H9 (cell line): ENCODE measurements around the gene CDHR5. TPM values are rescaled to one million over a fixed set of nuclear protein-coding genes. Genes with fewer than 3 reads are reported as not detected.

ENCODE experiments used
- DNase-seq: peaks from one replicate; pipeline ENCODE4 v3.0.0-alpha.2; 2017
- H2AFZ ChIP-seq: one replicate; pipeline ENCODE4 v1.6.1; 2013; ENCODE audit warnings: mild to moderate bottlenecking, low read length, control low read depth, moderate library complexity
- H2AK5ac ChIP-seq: 2 replicates; pipeline ENCODE4 v1.6.1; 2013; ENCODE audit warnings: low read length, control low read depth, mixed read lengths; ENCODE audit not compliant: insufficient read length
- H2BK120ac ChIP-seq: one replicate; pipeline ENCODE4 v1.6.1; 2013; ENCODE audit warnings: low read depth, mild to moderate bottlenecking, low read length, control low read depth, inconsistent platforms; ENCODE audit not compliant: poor library complexity, severe bottlenecking
- H2BK12ac ChIP-seq: 2 replicates; pipeline ENCODE4 v1.6.1; 2013; ENCODE audit warnings: low read length, control low read depth, mixed read lengths, low read depth; ENCODE audit not compliant: insufficient read length
- H2BK15ac ChIP-seq: 2 replicates; pipeline ENCODE4 v1.6.1; 2013; ENCODE audit warnings: low read depth, low read length, control low read depth
- H2BK20ac ChIP-seq: one replicate; pipeline ENCODE4 v1.6.1; 2013; ENCODE audit warnings: low read depth, mild to moderate bottlenecking, low read length, control low read depth, inconsistent platforms; ENCODE audit not compliant: poor library complexity, severe bottlenecking
- H2BK5ac ChIP-seq: 2 replicates; pipeline ENCODE4 v1.6.1; 2013; ENCODE audit warnings: low read length, control low read depth, mixed read lengths; ENCODE audit not compliant: insufficient read length
- H3K14ac ChIP-seq: 2 replicates; pipeline ENCODE4 v1.6.1; 2013; ENCODE audit warnings: low read length, control low read depth; ENCODE audit not compliant: insufficient read depth
- H3K18ac ChIP-seq: 2 replicates; pipeline ENCODE4 v1.6.1; 2013; ENCODE audit warnings: low read depth, mild to moderate bottlenecking, mixed read lengths, low read length, control low read depth; ENCODE audit not compliant: insufficient read length
- H3K23ac ChIP-seq: 2 replicates; pipeline ENCODE4 v1.6.1; 2013; ENCODE audit warnings: low read length, control low read depth, mixed read lengths, low read depth; ENCODE audit not compliant: insufficient read length
- H3K23me2 ChIP-seq: 2 replicates; pipeline ENCODE4 v1.6.1; 2013; ENCODE audit warnings: low read depth, mild to moderate bottlenecking, mixed read lengths, low read length, control low read depth; ENCODE audit not compliant: insufficient read length, poor library complexity, severe bottlenecking
- H3K27ac ChIP-seq: 2 replicates; pipeline ENCODE4 v1.5.1; 2013; ENCODE audit warnings: low read length, control low read depth, mixed read lengths, low read depth; ENCODE audit not compliant: insufficient read length
- H3K27me3 ChIP-seq: 2 replicates; pipeline ENCODE4 v1.6.1; 2013; ENCODE audit warnings: low read length, control low read depth, inconsistent platforms; ENCODE audit not compliant: insufficient read depth
- H3K4ac ChIP-seq: 2 replicates; pipeline ENCODE4 v1.6.1; 2013; ENCODE audit warnings: low read depth, mild to moderate bottlenecking, control low read depth, inconsistent platforms, low read length, moderate library complexity
- H3K4me1 ChIP-seq: 2 replicates; pipeline ENCODE4 v1.6.1; 2013; ENCODE audit warnings: low read length, control low read depth, inconsistent platforms; ENCODE audit not compliant: insufficient read depth
- H3K4me2 ChIP-seq: 2 replicates; pipeline ENCODE4 v1.6.1; 2013; ENCODE audit warnings: low read length, control low read depth, mixed read lengths; ENCODE audit not compliant: insufficient read length, insufficient read depth
- H3K56ac ChIP-seq: 2 replicates; pipeline ENCODE4 v1.6.1; 2013; ENCODE audit warnings: low read depth, mild to moderate bottlenecking, mixed read lengths, low read length, control low read depth; ENCODE audit not compliant: insufficient read length
- H3K79me1 ChIP-seq: 2 replicates; pipeline ENCODE4 v1.6.1; 2013; ENCODE audit warnings: low read depth, mild to moderate bottlenecking, moderate library complexity, low read length, control low read depth, inconsistent platforms; ENCODE audit not compliant: insufficient read depth, poor library complexity, severe bottlenecking
- H3K79me2 ChIP-seq: 2 replicates; pipeline ENCODE4 v1.6.1; 2013; ENCODE audit warnings: low read length, control low read depth, inconsistent platforms; ENCODE audit not compliant: insufficient read depth
- H3K9ac ChIP-seq: 2 replicates; pipeline ENCODE4 v1.6.1; 2013; ENCODE audit warnings: low read length, control low read depth, mixed read lengths; ENCODE audit not compliant: insufficient read length; ENCODE audit errors: extremely low read depth
- H3K9me3 ChIP-seq: one replicate; pipeline ENCODE4 v1.6.1; 2013; ENCODE audit warnings: low read depth, low read length, inconsistent platforms; ENCODE audit not compliant: control insufficient read depth
- H3T11ph ChIP-seq: one replicate; pipeline ENCODE4 v1.6.1; 2013; ENCODE audit warnings: mild to moderate bottlenecking, low read length, control low read depth, inconsistent platforms
- H4K20me1 ChIP-seq: one replicate; pipeline ENCODE4 v1.6.1; 2013; ENCODE audit not compliant: control insufficient read depth, insufficient read length, insufficient read depth
- H4K5ac ChIP-seq: 2 replicates; pipeline ENCODE4 v1.6.1; 2013; ENCODE audit warnings: low read depth, mild to moderate bottlenecking, mixed read lengths, low read length, control low read depth; ENCODE audit not compliant: insufficient read length
- H4K8ac ChIP-seq: replicated peaks from 2 replicates; pipeline ENCODE4 v1.6.1; 2013; ENCODE audit warnings: low read length, control low read depth, mixed read lengths, low read depth; ENCODE audit not compliant: insufficient read length
- H4K91ac ChIP-seq: 2 replicates; pipeline ENCODE4 v1.6.1; 2013; ENCODE audit warnings: low read depth, mild to moderate bottlenecking, moderate library complexity, mixed read lengths, low read length, control low read depth; ENCODE audit not compliant: insufficient read length
- H3K27ac Mint-ChIP-seq, 3 experiments: 2 replicates in 2 of 3; 3 replicates in 1 of 3; pipeline ENCODE4 v1.8.0; 2020 to 2021; ENCODE audit warnings: mixed read lengths in 3 of 3, mild to moderate bottlenecking in 1 of 3, moderate library complexity in 1 of 3
- H3K27me3 Mint-ChIP-seq: 2 replicates; pipeline ENCODE4 v1.8.0; 2021; ENCODE audit warnings: low read depth, mild to moderate bottlenecking, moderate library complexity, mixed read lengths
- H3K36me3 Mint-ChIP-seq, 3 experiments: 2 replicates in 2 of 3; 3 replicates in 1 of 3; pipeline ENCODE4 v1.8.0; 2020 to 2021; ENCODE audit warnings: low read depth in 3 of 3, mixed read lengths in 3 of 3; ENCODE audit not compliant: insufficient read depth in 1 of 3
- H3K4me1 Mint-ChIP-seq, 2 experiments: 2 replicates each; pipeline ENCODE4 v1.8.0; 2020; ENCODE audit warnings: mixed read lengths in 2 of 2
- H3K4me3 Mint-ChIP-seq, 2 experiments: 2 replicates in 1 of 2; 3 replicates in 1 of 2; pipeline ENCODE4 v1.8.0; 2020 to 2021; ENCODE audit warnings: mild to moderate bottlenecking in 2 of 2, mixed read lengths in 2 of 2, moderate library complexity in 1 of 2
- H3K9me3 Mint-ChIP-seq, 2 experiments: 2 replicates in 1 of 2; 3 replicates in 1 of 2; pipeline ENCODE4 v1.8.0; 2020; ENCODE audit warnings: mild to moderate bottlenecking in 2 of 2, mixed read lengths in 2 of 2, moderate library complexity in 1 of 2
- CTCF ChIP-seq: fragments of 200-600 bp; sonication (generic); conservative IDR thresholded peaks from 3 replicates; pipeline ENCODE4 v1.8.0; 2021; ENCODE audit warnings: antibody characterized with exemption, mild to moderate bottlenecking
- WGBS: extraction: QIAGEN DNeasy Blood & Tissue Kit; methylation state at CpG from one replicate; pipeline ENCODE4 v1.1.7; 2013; ENCODE audit warnings: missing lambda C conversion rate, low lambda C conversion rate, mixed read lengths; ENCODE audit not compliant: insufficient read length; ENCODE audit errors: extremely low coverage; 5-methylcytosine and 5-hydroxymethylcytosine counted together
- total RNA-seq: library from RNA; stranded (reverse); gene quantifications from 2 replicates; pipeline ENCODE4 v1.2.1, GENCODE V29; 2021

The CDHR5 gene
- total RNA-seq, 1 experiment from 2014 or later = not detected

GRCh38 chr11:593347-593746 is 31.4 kb downstream of the CDHR5 start:
- no peak for DNase-seq
- H3K27ac Mint-ChIP-seq = 0 out of 7 replicates have a peak overlapping the region, but pooled peaks of 1 of the 3 experiments have one; percentile 28
- H3K9me3 Mint-ChIP-seq = no peaks in the 10 kb centered on the region; a peak in 1 of 5 replicates
- Histone ChIP-seq H4K91ac (no peak overlapping the region), H3K14ac (no peak overlapping the region), H2BK120ac (no peak overlapping the region), H3T11ph (no peak overlapping the region), H2AFZ (no peak overlapping the region), H3K27me3 (no peaks in the 10 kb centered on the region), H3K27ac (no peak overlapping the region), H2BK20ac (no peak overlapping the region), H2BK15ac (no peak overlapping the region), H3K4ac (no peak overlapping the region), H3K79me1 (no peaks in the 10 kb centered on the region), H2AK5ac (no peak overlapping the region), H3K56ac (no peak overlapping the region), H3K9me3 (no peaks in the 10 kb centered on the region), H3K4me1 (no peaks in the 10 kb centered on the region), H3K18ac (no peak overlapping the region), H4K8ac (no peak overlapping the region), H3K4me2 (no peak overlapping the region), H2BK5ac (no peak overlapping the region), H3K23ac (no peak overlapping the region), H4K5ac (no peak overlapping the region), H3K79me2 (no peaks in the 10 kb centered on the region; the same call in 1 of the 2 replicates), H2BK12ac (no peak overlapping the region), H4K20me1 (no peaks in the 10 kb centered on the region), H3K9ac (no peak overlapping the region), H3K23me2 (no peaks in the 10 kb centered on the region)
- H3K4me3 Mint-ChIP-seq = no peak overlapping the region; a peak in 1 of 5 replicates
- TF ChIP-seq CTCF = no peak
- peaks cover 58 to 87% (median 86%) of the 10 kb centered on the region in 3 experiments for H3K36me3 Mint-ChIP-seq
- no CpG with 5 or more reads among the region's 21 CpGs for WGBS
- H3K27me3 Mint-ChIP-seq = 0 out of 2 replicates have a peak, but pooled peaks cover 2% of the 10 kb centered on the region
- no peaks in the 10 kb centered on the region for H3K4me1 Mint-ChIP-seq
